GM21447 (cell line): Measurements from ENCODE around the gene HYPK.
A peak's percentile ranks its signal among the peaks of the same experiment; 100 is the strongest.
"Not testable (repeated sequence)": the region's sequence is repeated elsewhere in the genome, so short reads cannot be mapped to it uniquely, and the experiment has no call there.

ENCODE experiments used
- ATAC-seq: cut with Tn5 transposase; IDR thresholded peaks from one replicate; pipeline ENCODE4 v1.9.1; 2021; ENCODE audit not compliant: unreplicated experiment

Gene HYPK

DNA sequence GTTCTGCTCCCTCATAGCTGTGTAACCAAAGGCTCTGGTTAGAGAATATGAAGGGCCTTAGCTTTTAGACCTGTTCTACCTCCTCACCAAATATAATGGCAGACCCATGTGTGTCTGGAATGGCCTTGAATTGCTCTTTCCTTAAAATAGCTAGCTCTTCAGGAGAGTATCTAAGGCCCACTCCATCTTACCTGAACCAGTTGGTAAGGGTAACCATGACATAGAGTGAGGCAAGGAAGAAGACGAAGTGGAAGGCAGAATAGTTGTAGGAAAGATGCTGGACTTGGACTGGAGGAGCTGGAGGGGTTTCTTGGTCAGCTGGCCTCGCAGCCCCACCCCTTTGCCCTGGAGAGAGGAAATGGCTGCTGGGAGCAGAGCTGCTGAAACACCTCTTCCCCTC is 5.2 kb upstream of the HYPK start:
- no peak for ATAC-seq

DNA sequence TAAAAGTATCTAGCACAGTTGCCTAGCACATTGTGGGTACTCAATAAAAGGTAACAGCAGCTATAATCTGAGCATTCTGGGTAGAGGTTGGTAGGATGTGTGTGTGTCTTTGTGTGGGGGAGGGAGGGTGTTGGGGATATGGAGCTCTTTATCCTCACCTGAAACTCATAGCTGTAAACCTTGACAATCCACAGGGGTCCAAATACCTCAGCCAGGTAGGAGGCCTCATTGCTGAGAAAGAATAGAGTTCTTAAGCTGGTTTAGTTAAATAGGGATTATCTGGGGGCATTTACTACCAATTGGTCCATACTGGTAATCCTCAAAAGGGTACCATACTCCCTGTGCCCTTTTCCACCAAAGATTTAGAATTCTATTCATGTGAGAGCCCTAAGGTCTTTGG is 4.4 kb upstream of the HYPK start:
- ATAC-seq: no peak

DNA sequence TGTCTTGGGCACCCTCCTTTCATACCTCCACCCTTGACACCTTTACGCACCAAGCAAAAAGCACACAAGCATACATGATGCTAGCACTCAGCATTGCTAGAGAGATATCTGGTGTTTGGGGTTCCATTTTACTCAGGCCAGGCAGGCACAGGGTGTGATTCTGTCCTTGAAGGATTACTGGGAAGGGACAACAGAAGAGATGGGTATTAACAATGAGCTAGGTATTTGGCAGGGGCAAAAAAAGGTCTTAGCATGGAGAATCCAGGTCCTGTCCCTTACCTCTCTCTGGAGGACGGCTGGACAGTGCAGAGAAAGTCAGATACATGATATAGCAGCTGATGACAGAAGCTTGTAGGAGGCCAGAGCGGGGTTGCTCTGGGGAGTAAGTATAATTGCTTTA is 3.8 kb upstream of the HYPK start:
- ATAC-seq: no peak

DNA sequence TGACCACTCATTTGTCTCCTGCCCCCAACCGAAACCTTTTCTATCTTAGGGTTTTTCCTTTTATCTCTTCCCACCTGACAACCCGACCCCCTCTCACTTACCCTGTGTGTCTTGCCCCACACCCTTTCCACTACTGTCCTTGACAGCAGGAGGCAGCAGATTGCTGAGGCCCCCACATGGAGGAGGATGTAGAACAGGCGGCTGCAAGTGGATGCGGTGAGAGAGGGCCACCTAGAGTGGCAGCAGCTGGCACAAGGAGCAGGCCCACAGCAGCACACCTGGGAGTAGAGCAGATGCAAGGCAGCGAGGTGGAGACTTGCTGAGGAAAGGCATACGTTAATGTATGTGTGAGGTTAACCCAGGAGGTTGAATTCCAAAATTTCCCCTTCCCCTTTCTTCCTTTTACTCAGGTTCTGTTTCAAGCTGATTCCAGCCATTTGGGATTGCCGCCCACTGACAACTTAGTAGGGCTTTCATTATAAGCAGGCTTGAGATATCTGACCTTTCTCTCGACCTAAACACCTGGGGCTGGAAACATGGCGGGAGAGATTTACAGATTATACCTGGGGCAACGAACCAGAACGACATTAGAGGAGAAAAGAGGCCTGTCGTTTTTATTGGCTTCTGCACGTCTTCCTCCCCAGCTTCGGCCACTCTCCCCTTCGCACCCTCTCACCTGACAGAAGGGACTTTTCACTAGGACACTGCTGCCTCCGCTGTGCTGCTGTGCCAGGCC is 1.0 kb upstream of the HYPK start:
- ATAC-seq: no peak

DNA sequence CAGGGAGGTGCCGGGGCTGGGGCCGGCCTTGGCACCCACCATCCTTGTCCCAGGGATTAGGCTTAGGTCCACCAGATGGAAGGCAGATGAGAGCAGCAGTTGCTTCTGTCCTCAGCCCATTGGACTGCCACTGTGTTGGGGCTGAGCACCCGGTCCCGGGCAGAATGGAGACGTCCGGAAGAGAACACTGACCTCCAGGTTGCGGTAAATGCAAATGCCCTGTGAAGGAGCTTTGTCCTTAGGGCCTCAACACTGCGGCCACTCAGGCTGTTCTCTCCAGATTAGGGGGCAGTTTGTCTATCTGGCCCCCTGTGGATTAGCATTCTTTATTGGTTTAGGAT is 484 bp upstream of the HYPK start, which contains the start of gene SERINC4:
TSS of gene SERINC4 (minus strand) at position 276 of the 341 bp plus-strand sequence. CDS start at position 42, 234 bp downstream.
- no peak for ATAC-seq

DNA sequence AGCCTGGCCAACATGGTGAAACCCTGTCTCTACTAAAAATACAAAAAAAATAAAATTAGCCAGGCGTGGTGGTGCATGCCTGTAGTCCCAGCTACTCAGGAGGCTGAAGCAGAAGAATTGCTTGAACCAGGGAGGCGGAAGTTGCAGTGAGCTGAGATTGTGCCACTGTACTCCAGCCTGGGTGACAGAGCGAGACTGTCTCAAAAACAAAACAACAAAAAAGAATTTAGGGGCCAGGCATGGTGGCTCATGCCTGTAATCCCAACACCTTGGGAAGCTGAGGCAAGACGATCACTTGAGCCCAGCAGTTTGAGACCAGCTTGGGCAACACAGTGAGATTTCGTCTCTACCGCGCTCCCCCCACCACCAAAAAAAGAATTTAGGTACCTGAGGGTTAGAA is 2.3 kb downstream of the HYPK start:
- not testable (repeated sequence) for ATAC-seq

DNA sequence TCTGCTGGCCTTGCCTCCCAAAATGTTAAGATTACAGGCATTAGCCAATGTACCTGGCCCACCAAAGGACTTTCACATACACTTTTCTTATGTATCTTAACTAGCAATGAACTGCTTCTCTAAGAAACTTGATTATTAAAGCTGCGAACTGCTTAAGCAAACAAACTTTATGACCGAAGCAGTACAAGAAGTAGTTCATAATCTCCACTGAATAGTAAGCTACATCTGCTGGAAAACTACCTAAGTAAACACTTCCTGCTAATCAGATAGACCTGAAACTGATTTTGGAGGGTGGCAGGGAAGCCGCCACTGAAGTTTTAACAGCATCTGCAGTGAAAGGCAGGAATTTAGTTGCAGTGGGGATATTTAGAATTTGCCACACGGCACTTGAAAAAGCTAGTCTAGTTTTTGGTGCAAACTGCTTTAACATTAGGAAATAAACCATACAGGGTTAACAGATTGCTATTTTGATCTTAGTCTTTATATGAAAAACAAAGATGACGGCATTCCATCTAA is 8.1 kb downstream of the HYPK start:
- ATAC-seq: no peak

DNA sequence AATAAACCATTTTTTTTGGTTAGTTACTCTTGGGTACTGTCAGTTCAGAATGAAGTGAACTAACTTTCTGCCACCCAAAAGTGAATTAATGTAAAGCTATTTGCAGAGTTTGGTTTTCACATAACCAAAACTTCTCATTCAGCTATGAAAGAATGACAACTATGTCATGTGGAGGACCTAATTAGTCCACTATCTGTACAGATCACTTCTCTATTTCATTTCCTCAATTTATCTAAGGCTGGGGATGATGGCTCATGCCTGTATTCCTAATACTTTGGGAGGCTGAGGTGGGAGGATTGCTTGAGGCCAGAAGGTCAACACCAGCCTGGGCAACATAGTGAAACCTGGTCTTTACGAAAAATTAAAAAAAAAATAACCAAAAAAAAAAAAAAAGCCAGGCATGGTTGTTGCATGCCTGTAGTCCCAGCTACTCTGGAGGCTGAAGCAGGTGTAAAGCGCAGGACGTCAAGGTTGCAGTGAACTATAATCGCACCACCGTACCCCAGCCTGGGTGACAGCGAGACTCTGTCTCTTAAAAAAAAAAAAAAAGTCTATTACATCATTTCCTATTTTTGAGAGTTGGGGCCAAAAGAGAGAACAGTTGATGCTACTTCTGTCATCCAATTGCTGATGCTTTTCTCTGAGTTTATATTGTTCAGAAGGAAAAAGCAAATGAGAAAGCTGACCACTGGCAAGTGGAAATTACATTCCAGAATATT is 8.7 kb downstream of the HYPK start:
- peak; percentile 73 for ATAC-seq

DNA sequence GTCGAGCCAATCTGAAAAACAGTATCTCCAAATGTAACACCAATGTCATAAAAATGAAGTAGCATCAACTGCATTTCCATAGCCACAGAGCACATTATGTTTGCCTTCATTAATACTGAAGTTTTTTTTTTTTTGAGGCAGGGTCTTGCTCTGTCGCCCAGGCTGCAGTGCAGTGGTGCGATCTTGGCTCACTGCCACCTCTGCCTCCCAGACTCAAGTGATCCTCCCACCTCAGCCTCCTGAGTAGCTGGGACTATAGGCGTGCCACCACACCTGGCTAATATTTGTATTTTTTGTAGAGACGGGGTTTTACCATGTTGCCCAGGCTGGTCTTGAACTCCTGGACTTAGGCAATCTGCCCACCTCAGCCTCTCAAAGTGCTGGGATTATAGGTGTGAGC is 14.7 kb downstream of the HYPK start:
- ATAC-seq: not testable (repeated sequence)

DNA sequence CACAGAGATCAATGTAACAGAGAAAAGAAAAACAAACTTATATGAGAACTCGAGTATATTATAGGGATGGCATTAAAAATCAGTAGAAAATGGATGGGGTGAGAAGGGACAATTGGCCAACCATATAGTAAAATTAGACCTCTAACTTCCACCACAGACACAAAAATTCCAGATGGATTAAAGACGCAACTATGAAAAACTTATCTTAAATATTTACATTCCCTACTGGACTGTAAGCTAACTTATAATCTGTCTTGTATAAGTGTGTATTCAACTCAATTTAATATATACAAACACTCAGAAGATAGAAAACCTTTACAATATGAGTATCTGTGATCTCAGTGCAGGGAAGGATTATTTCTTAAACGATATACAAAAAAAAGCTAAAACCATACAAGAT is 21.1 kb downstream of the HYPK start:
- ATAC-seq: no peak

DNA sequence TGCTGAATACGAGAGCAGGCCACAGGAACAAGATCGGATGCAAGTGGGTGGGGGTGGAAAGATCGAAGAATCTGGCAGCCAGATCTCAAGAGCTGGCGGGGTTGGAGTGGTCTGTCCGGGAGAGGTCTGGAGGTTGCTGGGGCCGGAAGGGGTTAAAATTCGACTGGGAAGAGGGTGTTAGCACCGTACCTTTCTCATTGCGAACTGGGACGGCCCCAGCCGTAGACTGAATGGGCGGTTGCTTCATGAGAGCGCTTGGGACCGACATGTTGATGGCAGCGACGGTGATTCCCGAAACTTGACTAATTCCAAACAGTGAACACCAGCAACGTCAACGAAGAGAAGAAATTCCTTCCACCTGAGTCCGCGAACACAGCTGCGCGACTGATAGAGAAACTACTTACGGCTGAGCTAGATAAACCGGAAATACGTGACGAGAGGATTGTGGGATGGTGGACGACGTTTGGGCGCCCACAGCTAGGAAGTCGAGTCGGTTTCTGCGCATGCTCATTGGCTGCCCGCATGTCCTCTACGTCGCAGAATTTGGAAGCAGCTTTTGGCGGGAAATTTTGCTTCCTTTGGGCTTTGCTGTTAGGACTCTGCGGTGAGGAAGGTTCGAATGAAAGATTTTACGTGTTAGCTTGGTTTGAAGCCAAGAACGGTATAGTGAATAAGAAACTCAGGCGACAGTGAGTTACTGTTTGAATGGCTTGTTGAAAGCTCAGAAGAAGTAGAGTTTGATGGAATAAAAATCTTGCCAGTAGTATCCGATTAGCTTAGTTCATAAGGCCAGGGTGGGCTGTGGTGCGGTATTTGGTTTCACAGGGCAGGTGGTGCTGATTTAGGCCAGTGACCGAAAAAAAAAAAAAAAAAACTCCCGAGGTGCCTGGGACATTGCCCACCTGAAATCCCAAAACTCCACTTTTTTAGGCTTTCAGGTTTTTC is 24.2 kb downstream of the HYPK start, which contains the start of gene MFAP1:
TSS of gene MFAP1 (minus strand) at position 389 of the 945 bp plus-strand sequence. CDS start at position 268, 121 bp downstream.
- peak; percentile 71 for ATAC-seq

DNA sequence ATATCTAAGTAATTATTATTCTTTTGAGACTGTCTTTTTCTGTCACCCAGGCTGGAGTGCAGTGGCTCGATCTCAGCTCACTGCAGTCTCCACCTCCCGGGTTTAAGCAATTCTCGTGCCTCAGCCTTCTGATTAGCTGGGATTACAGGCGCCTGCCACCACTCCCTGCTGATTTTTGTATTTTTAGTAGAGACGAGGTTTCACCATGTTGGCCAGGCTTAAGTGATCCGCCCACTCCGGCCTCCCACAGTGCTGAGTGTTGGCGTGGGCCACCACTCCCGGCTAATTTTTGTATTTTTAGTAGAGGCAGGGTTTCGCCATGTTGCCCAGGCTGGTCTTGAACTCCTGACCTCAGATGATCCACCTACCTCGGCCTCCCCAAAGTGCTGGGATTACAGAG is 24.9 kb downstream of the HYPK start:
- not testable (repeated sequence) for ATAC-seq

DNA sequence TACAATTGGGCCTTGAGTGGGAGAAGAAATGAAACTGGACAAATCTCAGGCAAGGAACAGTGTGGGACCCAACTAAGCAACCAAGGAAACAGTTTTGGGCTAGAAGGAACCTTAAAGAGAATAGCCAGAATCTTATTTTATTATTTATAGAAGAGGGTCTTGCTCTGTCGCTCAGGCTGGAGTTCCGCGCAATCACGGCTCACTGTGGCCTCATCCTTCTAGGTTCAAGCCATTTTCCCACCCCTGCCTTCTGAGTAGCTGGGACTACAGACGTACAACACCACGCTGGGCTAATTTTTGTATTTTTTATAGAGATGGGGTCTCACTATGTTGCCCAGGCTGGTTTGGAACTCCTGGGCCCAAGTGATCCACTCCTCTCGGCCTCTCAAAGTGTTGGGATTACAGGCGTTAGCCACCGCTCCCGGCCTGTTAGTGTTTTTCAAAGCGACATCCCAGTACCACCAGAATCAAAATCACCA is 25.7 kb downstream of the HYPK start:
- no peak for ATAC-seq

DNA sequence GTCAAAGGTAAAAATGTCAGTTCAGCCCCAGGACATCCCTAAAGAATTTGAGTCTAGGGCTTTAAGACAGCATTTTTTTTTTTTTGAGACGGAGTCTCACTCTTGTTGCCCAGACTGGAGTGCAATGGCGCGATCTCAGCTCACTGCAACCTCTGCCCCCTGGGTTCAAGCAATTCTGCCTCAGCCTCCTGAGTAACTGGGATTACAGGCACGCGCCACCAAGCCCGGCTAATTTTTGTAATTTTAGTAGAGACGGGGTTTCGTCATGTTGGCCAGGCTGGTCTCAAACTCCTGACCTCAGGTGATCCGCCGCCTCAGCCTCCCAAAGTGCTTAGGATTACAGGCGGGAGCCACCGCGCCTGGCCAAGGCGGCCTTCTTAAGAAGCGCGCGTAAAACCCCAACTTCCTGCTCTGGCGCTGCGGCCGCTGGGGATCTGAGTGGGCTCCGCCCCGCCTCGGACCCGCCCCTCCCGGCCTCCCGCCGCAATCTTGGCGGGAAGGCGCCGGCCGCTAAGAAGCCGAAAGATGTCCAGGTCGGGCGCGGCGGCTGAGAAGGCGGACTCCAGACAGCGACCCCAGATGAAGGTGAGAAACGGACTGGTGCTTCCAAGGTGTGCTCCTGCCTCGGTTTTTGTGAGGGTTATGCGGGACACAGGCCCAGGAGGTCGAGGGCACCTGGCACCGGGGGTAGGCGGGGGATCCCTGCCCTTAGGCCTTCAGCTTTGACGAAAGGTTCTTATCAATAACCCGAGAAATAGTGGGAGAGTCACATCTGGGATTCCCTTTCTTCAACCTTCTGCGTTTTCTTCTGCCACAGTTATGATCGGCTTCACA is 26.3 kb downstream of the HYPK start, which contains the start of gene WDR76:
TSS of gene WDR76 (plus strand) at position 495 of the 834 bp plus-strand sequence. CDS start at position 526, 31 bp downstream.
- peak; percentile 60 for ATAC-seq

DNA sequence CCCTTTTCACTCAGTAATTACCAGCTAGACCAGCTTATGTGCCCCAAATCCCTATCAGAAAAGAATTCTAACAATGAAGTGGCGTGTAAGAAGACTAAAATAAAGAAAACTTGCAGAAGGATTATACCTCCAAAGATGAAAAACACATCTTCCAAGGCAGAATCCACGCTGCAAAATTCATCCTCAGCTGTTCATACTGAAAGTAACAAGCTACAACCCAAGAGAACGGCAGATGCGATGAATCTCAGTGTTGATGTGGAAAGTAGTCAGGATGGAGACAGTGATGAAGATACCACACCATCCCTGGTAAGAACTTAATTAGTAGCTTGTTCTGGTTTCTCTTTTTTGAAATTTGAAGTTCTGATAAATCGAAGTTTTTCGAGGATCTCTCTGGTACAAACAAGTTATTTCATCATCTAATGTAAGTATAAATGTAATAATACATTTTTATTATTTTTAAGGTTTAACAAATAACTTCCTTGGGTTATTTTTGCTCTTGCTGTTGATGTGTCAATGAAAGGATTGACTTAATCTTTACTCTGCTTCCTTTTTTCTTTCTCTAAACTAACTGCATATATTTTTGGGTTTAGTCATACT is 27.8 kb downstream of the HYPK start:
- no peak for ATAC-seq

DNA sequence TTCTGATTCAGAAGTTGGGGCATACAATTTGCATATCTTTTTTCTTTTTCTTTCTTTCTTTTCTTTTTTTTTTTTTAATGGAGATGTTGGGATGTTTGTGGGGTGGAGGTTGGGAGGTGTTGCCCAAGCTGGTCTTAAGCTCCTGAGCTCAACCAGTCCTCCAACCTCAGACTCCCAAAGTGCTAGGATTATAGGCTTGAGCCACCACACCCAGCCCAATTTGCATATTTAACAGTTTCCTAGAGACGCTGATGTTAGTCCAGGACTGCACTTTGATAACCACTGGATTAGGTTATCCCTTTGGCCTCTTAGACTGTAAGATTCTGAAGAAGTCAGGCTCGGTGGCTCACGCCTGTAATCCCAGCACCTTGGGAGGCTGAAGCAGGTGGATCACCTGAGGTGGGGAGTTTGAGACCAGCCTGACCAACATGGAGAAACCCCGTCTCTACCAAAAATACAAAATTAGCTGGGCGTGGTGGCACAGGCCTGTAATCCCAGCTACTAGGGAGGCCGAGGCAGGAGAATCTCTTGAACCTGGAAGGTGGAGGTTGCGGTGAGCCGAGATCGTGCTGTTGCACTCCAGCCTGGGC is 29.6 kb downstream of the HYPK start:
- not testable (repeated sequence) for ATAC-seq

DNA sequence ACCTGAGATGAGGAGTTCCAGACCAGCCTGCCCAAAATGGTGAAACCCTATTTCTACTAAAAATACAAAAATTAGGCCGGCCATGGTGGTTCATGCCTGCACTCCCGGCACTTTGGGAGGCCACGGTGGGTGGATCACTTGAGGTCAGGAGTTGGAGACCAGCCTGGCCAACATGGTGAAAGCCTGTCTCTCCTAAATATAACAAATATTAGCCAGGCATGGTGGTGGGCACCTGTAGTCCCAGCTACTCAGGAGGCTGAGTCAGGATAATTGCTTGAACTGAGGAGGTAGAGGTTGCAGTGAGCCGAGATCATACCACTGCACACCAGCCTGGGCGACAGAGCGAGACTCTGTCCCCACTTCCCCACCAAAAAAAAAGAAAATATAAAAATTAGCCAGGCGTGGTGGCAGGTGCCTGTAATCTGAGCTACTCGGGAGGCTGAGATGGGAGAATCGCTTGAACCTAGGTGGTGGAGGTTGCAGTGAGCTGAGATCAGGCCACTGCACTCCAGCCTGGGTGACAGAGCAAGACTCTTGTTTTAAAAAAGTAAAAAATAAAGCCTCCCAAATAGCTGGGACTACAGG is 30.4 kb downstream of the HYPK start:
- not testable (repeated sequence) for ATAC-seq

DNA sequence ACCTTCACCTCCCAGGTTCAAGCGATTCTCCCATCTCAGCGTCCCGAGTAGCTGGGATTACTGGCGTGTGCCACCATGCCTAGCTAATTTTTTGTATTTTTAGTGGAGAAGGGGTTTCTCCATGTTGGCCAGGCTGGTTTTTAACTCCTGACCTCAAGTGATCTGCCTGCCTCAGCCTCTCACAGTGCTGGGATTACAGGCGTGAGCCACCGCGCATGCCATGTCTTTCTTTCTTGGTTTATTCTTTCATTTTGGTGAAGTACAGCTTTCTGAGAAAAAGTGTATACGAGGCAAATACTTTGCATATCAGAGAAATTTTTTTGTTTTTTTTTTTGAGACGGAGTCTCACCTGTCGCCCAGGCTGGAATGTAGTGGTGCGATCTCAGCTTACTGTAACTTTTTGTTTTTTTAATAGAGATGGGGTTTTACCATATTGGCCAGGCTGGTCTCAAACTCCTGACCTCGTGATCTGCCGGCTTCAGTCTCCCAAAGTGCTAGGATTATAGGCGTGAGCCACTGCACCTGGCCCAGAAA is 31.2 kb downstream of the HYPK start:
- not testable (repeated sequence) for ATAC-seq
